Measurements from ENCODE around the gene RLN3. TPM values are rescaled to one million over a fixed set of nuclear protein-coding genes. Genes with fewer than 3 reads are reported as not detected.

RLN3 gene
- total and polyA plus RNA-seq, 10 of the 15 experiments (the other 5 are each of a cell fraction or from before 2014, with no cell fraction given) = not detected

DNA sequence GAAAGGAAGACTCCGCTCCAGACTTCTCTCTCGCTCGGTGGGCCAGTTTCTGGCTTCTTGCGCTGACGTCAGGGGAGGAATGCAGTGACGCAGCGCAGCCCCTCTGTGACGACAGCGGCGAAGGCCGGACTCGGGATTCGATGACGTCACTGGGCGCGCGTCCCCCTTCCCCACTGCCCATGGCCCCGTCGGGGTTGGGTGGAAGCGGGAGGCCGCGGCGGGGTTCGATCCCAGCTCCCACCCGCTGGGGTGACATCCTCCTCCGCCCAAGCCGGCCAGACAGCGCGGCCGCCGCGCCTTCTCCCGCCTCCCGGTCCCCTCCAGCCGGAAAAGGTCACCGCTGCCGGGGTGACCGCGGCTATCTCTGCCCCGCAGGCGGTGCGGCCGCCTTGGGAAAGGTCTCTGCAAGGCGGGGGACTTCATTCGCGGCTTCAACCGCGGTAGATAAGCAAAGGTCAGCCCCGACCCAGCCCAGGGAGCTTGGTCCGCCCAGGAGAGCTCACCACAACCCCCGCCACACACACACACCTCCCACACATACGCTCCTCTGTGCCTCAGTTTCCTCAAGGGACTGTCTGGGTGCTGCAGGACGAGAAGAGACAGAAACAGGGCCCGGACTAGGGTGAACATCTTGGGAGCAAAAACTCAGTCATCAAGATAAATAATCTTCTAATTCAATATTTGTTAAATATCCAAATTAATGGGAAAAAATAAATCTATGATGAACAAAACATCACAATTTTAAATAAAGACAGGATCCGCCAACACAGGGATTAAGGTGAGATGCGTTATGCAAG is 21.0 kb upstream of the RLN3 start (continued):
- TF ChIP-seq, protein P1, sequence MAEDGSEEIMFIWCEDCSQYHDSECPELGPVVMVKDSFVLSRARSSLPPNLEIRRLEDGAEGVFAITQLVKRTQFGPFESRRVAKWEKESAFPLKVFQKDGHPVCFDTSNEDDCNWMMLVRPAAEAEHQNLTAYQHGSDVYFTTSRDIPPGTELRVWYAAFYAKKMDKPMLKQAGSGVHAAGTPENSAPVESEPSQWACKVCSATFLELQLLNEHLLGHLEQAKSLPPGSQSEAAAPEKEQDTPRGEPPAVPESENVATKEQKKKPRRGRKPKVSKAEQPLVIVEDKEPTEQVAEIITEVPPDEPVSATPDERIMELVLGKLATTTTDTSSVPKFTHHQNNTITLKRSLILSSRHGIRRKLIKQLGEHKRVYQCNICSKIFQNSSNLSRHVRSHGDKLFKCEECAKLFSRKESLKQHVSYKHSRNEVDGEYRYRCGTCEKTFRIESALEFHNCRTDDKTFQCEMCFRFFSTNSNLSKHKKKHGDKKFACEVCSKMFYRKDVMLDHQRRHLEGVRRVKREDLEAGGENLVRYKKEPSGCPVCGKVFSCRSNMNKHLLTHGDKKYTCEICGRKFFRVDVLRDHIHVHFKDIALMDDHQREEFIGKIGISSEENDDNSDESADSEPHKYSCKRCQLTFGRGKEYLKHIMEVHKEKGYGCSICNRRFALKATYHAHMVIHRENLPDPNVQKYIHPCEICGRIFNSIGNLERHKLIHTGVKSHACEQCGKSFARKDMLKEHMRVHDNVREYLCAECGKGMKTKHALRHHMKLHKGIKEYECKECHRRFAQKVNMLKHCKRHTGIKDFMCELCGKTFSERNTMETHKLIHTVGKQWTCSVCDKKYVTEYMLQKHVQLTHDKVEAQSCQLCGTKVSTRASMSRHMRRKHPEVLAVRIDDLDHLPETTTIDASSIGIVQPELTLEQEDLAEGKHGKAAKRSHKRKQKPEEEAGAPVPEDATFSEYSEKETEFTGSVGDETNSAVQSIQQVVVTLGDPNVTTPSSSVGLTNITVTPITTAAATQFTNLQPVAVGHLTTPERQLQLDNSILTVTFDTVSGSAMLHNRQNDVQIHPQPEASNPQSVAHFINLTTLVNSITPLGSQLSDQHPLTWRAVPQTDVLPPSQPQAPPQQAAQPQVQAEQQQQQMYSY (CRISPR knock-in tag; IDR thresholded peaks at IDR 0.05) = peak; percentile 83; the same call in 1 of the 2 replicates

DNA sequence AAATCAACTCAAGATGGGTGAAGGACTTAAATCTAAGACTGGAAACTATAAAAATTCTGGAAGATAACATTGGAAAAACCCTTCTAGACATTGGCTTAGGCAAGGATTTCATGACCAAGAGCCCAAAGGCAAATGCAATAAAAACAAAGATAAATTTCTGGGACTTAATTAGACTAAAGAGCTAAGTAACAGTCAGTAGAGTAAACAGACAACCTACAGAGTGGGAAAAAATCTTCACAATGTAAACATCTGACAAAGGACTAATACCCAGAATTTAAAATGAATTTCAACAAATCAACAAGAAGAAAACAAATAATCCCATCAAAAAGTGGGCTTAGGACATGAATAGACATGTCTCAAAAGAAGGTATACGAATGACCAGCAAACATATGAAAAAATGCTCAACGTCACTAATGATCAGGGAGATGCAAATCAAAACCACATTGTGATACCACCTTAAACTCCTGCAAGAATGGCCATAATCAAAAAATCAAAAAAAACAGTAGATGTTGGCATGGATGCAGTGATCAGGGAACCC is 15.5 kb upstream of the RLN3 start:
- no peaks in the 10 kb centered on the region for H4K20me1 ChIP-seq (ENCODE audit: control insufficient read depth, insufficient read depth)
- no peaks in the 10 kb centered on the region for H3K27me3 ChIP-seq (replicated peaks in 1 of 2; ENCODE audit: control insufficient read depth in 2 of 2, insufficient read depth in 2 of 2, low read length in 1 of 2)
- ATAC-seq = no peak
- intact Hi-C loops (cut with micrococcal nuclease; ENCODE audit: unreplicated experiment) = no loop called here
- ChIA-PET POLR2A (interaction anchor here (0.6 kb wide), 1 partner anchor 212 kb away, joined by 7 read pairs; no protein-coding TSS in a partner anchor), CTCF (no interaction called here), SMC1A (ENCODE audit: uncharacterized antibody, unreplicated experiment) (interaction anchor here (0.6 to 1.2 kb wide), 3 partner anchors 10 to 322 kb away, joined by 3 read pairs; no protein-coding TSS in a partner anchor), RAD21 (ENCODE audit: unreplicated experiment) (interaction anchor here (0.6 kb wide), 1 partner anchor 8 kb away, joined by 3 read pairs; no protein-coding TSS in a partner anchor)
- H2AFZ ChIP-seq (ENCODE audit: control insufficient read depth, low read depth, low read length) = no peak overlapping the region
- no peaks in the 10 kb centered on the region for H3K9me3 ChIP-seq (replicated peaks; ENCODE audit: control insufficient read depth, insufficient read depth, low read length)
- H3K4me1 ChIP-seq (ENCODE audit: control insufficient read depth, insufficient read depth, low read length) = peaks cover 22% of the 10 kb centered on the region
- H3K9ac ChIP-seq (ENCODE audit: control insufficient read depth, insufficient read depth, low read length) = no peak overlapping the region
- TF ChIP-seq MYC (IDR thresholded peaks at IDR 0.05; ENCODE audit: insufficient read depth, insufficient read length, insufficient replicate concordance, low read length, severe bottlenecking) = no peak
- peak; percentile 23; the same call in 1 of the 2 replicates for TF ChIP-seq MTA2 (IDR thresholded peaks at IDR 0.05; ENCODE audit: low read depth)
- TF ChIP-seq POU2F2 (IDR thresholded peaks at IDR 0.05; ENCODE audit: borderline replicate concordance, low read depth, low read length) = peak; percentile 39; the same call in 1 of the 3 replicates
- TF ChIP-seq, protein P2, sequence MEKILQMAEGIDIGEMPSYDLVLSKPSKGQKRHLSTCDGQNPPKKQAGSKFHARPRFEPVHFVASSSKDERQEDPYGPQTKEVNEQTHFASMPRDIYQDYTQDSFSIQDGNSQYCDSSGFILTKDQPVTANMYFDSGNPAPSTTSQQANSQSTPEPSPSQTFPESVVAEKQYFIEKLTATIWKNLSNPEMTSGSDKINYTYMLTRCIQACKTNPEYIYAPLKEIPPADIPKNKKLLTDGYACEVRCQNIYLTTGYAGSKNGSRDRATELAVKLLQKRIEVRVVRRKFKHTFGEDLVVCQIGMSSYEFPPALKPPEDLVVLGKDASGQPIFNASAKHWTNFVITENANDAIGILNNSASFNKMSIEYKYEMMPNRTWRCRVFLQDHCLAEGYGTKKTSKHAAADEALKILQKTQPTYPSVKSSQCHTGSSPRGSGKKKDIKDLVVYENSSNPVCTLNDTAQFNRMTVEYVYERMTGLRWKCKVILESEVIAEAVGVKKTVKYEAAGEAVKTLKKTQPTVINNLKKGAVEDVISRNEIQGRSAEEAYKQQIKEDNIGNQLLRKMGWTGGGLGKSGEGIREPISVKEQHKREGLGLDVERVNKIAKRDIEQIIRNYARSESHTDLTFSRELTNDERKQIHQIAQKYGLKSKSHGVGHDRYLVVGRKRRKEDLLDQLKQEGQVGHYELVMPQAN (conservative IDR thresholded peaks at IDR 0.05) = no peak
- 0 out of 4 replicates have a peak, but pooled peaks of 1 of the 2 experiments have one; percentile 18 for TF ChIP-seq IKZF2 (IDR thresholded peaks at IDR 0.05)
- no peak for TF ChIP-seq RFX5 (IDR thresholded peaks at IDR 0.05; ENCODE audit: low read depth, low read length)
- no peak for TF ChIP-seq MTA3 (IDR thresholded peaks at IDR 0.05; ENCODE audit: borderline replicate concordance, low read length)
- peak; percentile 10; the same call in 1 of the 2 replicates for TF ChIP-seq ATF7 (IDR thresholded peaks at IDR 0.05; ENCODE audit: low read depth)
- no peak overlapping the region for H3K27ac ChIP-seq (ENCODE audit: control insufficient read depth, insufficient read depth)
- in situ Hi-C loops (cut with MboI) = loop anchor here (10.0 kb wide), 1 partner anchor 848 kb away; no protein-coding TSS in a partner anchor
- no TSS peak for BruUV-seq (replicated peaks)
- WGBS (ENCODE audit: insufficient coverage, insufficient replicate concordance, low lambda C conversion rate, missing lambda C conversion rate) = 14% methylated on average over 2 of the region's 2 CpGs
- no peak for FAIRE-seq
- H3K4me2 ChIP-seq (ENCODE audit: control insufficient read depth, insufficient read depth) = no peak overlapping the region
- H3K36me3 ChIP-seq (ENCODE audit: control insufficient read depth in 2 of 2, insufficient read depth in 2 of 2, low read length in 1 of 2) = no peaks in the 10 kb centered on the region
- no peaks in the 10 kb centered on the region for H3K79me2 ChIP-seq (ENCODE audit: control insufficient read depth, insufficient read depth, low read length)
- no peak overlapping the region for H3K4me3 ChIP-seq
- no peak for DNase-seq (ENCODE audit: low read depth, low spot score)
